Activated T-cell treated with anti-CD3 and anti-CD28 coated beads for 4 hours (primary cell): ENCODE measurements around the gene DGKQ.
"Not testable (repeated sequence)": the region's sequence is repeated elsewhere in the genome, so short reads cannot be mapped to it uniquely, and the experiment has no call there.

Experiments used
- DNase-seq: peaks from one replicate; pipeline ENCODE4 v3.0.0-alpha.2; 2020

The DGKQ gene

GRCh38 chr4:993111-994029 is 20.0 kb upstream of the DGKQ start, which contains the start of gene SLC26A1:
TSS of gene SLC26A1 (minus strand) at chr4:993404. CDS start at chr4:991703, 1,701 bp downstream.
- no peak for DNase-seq

GRCh38 chr4:992297-993110 is 19.1 kb upstream of the DGKQ start:
- no peak for DNase-seq

GRCh38 chr4:991451-992296 is 18.3 kb upstream of the DGKQ start:
- DNase-seq: no peak

GRCh38 chr4:990746-991367 is 17.5 kb upstream of the DGKQ start:
- DNase-seq: no peak

GRCh38 chr4:989722-990471 is 16.5 kb upstream of the DGKQ start:
- DNase-seq: no peak

- no peak for DNase-seq
Measured at GRCh38 chr4:988726-989721, 15.7 kb upstream of the DGKQ start.

- DNase-seq: no peak
Measured at GRCh38 chr4:987624-988513, 14.5 kb upstream of the DGKQ start.

- peak; percentile 82 for DNase-seq
Measured at GRCh38 chr4:986879-987623, 13.7 kb upstream of the DGKQ start, which contains the start of gene IDUA. TSS of gene IDUA (plus strand) at chr4:987044. CDS start at chr4:987085, 41 bp downstream.

GRCh38 chr4:986428-986878 is 13.1 kb upstream of the DGKQ start:
- no peak for DNase-seq

- DNase-seq: peak; percentile 61
Measured at GRCh38 chr4:985123-985830, 11.9 kb upstream of the DGKQ start.

- DNase-seq: no peak
Measured at GRCh38 chr4:984336-985054, 11.1 kb upstream of the DGKQ start.

- no peak for DNase-seq
Measured at GRCh38 chr4:982814-983213, 9.4 kb upstream of the DGKQ start.

- no peak for DNase-seq
Measured at GRCh38 chr4:982291-982690, 8.9 kb upstream of the DGKQ start.

- DNase-seq: no peak
Measured at GRCh38 chr4:978957-979701, 5.8 kb upstream of the DGKQ start.

GRCh38 chr4:976016-976415 is 2.6 kb upstream of the DGKQ start:
- DNase-seq: not testable (repeated sequence)

- no peak for DNase-seq
Measured at GRCh38 chr4:974668-975067, 1.3 kb upstream of the DGKQ start.
